Activated CD4-positive, CD25-positive, alpha-beta regulatory T cell treated with anti-CD3 and anti-CD28 coated beads, Interleukin-2, amount 50 U/mL, for 72 hours (primary cell): ENCODE measurements around the gene RAET1E.
A peak's percentile ranks its signal among the peaks of the same experiment; 100 is the strongest.
"Not testable (repeated sequence)": the region's sequence is repeated elsewhere in the genome, so short reads cannot be mapped to it uniquely, and the experiment has no call there.

Source experiments
- DNase-seq: peaks from one replicate; pipeline ENCODE4 v3.0.0; 2021

The RAET1E gene

GRCh38 chr6:149897855-149898744, at the start of gene RAET1E:
RAET1E (minus strand) TSS chr6:149898113; CDS start chr6:149890901, 7,212 bp downstream.
- DNase-seq, result no peak

GRCh38 chr6:149947533-149947932, 49.6 kb upstream of the RAET1E start:
- not testable (repeated sequence) for DNase-seq

GRCh38 chr6:149946631-149947030, 48.7 kb upstream of the RAET1E start:
- DNase-seq, result peak; percentile 24

- DNase-seq, result peak; percentile 7
These were observed 47.4 kb upstream of the RAET1E start for GRCh38 chr6:149945276-149945675.

- DNase-seq, result peak; percentile 23
These were observed 45.4 kb upstream of the RAET1E start for GRCh38 chr6:149943321-149943720.

- DNase-seq, result peak; percentile 23
These were observed 44.5 kb upstream of the RAET1E start for GRCh38 chr6:149942461-149942829.

GRCh38 chr6:149941583-149942460, 43.9 kb upstream of the RAET1E start, which contains the start of gene ULBP2:
ULBP2 (plus strand) TSS chr6:149942014; CDS start chr6:149942073, 59 bp downstream.
- peak; percentile 71 for DNase-seq

- peak; percentile 21 for DNase-seq
These were observed 42.7 kb upstream of the RAET1E start for GRCh38 chr6:149940672-149940982.

GRCh38 chr6:149939909-149940671, 42.2 kb upstream of the RAET1E start:
- DNase-seq, result peak; percentile 24

- DNase-seq, result peak; percentile 17
These were observed 41.4 kb upstream of the RAET1E start for GRCh38 chr6:149939356-149939648.

GRCh38 chr6:149938571-149939355, 40.9 kb upstream of the RAET1E start:
- DNase-seq, result peak; percentile 50

- not testable (repeated sequence) for DNase-seq
These were observed 40.2 kb upstream of the RAET1E start for GRCh38 chr6:149938013-149938570.

- peak; percentile 12 for DNase-seq
These were observed 38.8 kb upstream of the RAET1E start for GRCh38 chr6:149936743-149937142.

- no peak for DNase-seq
These were observed 37.8 kb upstream of the RAET1E start for GRCh38 chr6:149935668-149936067.

GRCh38 chr6:149935246-149935645, 37.3 kb upstream of the RAET1E start:
- DNase-seq, result no peak

GRCh38 chr6:149934249-149935156, 36.6 kb upstream of the RAET1E start:
- DNase-seq, result peak; percentile 63

GRCh38 chr6:149933461-149933860, 35.5 kb upstream of the RAET1E start:
- peak; percentile 1 for DNase-seq

GRCh38 chr6:149933036-149933435, 35.1 kb upstream of the RAET1E start:
- peak; percentile 21 for DNase-seq

GRCh38 chr6:149931501-149931900, 33.6 kb upstream of the RAET1E start:
- no peak for DNase-seq

- peak; percentile 18 for DNase-seq
These were observed 31.5 kb upstream of the RAET1E start for GRCh38 chr6:149929422-149929821.

GRCh38 chr6:149927025-149927424, 29.1 kb upstream of the RAET1E start:
- not testable (repeated sequence) for DNase-seq
